HG03354 (cell line): ENCODE measurements around the gene TRAF4.
"Not testable (repeated sequence)": the region's sequence is repeated elsewhere in the genome, so short reads cannot be mapped to it uniquely, and the experiment has no call there.

ENCODE experiments used
- ATAC-seq: cut with Tn5 transposase; IDR thresholded peaks from one replicate; pipeline ENCODE4 v1.9.1; 2021; ENCODE audit warnings: mild to moderate bottlenecking; ENCODE audit not compliant: unreplicated experiment, poor library complexity, severe bottlenecking

The TRAF4 gene

GRCh38 chr17:28712705-28713415 lies 31.0 kb upstream of the TRAF4 start:
- no peak for ATAC-seq

- no peak for ATAC-seq
Measured at GRCh38 chr17:28714281-28714680, 29.5 kb upstream of the TRAF4 start.

GRCh38 chr17:28715217-28715616 lies 28.6 kb upstream of the TRAF4 start:
- ATAC-seq = no peak

GRCh38 chr17:28716740-28717577 lies 26.9 kb upstream of the TRAF4 start:
- no peak for ATAC-seq

GRCh38 chr17:28717578-28718332 lies 26.1 kb upstream of the TRAF4 start, which contains the start of gene RAB34:
RAB34 (minus strand) TSS chr17:28717868; CDS start chr17:28717266, 602 bp downstream.
- no peak for ATAC-seq

GRCh38 chr17:28718333-28719020 lies 25.3 kb upstream of the TRAF4 start:
- no peak for ATAC-seq

GRCh38 chr17:28719021-28719433 lies 24.8 kb upstream of the TRAF4 start:
- no peak for ATAC-seq

- ATAC-seq = no peak
Measured at GRCh38 chr17:28720247-28720996, 23.4 kb upstream of the TRAF4 start.

- ATAC-seq = not testable (repeated sequence)
Measured at GRCh38 chr17:28720997-28721329, 22.8 kb upstream of the TRAF4 start.

GRCh38 chr17:28722417-28723158 lies 21.2 kb upstream of the TRAF4 start:
- no peak for ATAC-seq

GRCh38 chr17:28723159-28723835 lies 20.5 kb upstream of the TRAF4 start:
- no peak for ATAC-seq

- not testable (repeated sequence) for ATAC-seq
Measured at GRCh38 chr17:28723836-28724499, 19.8 kb upstream of the TRAF4 start.

GRCh38 chr17:28724500-28725165 lies 19.2 kb upstream of the TRAF4 start:
- ATAC-seq = no peak

- no peak for ATAC-seq
Measured at GRCh38 chr17:28725166-28725659, 18.6 kb upstream of the TRAF4 start.

- ATAC-seq = no peak
Measured at GRCh38 chr17:28725660-28726225, 18.1 kb upstream of the TRAF4 start.

GRCh38 chr17:28726226-28726626 lies 17.6 kb upstream of the TRAF4 start, which contains the start of gene TLCD1:
TLCD1 (minus strand) TSS chr17:28726233; CDS start chr17:28726097, 136 bp downstream.
- ATAC-seq = no peak
